H9 (cell line): ENCODE results near the gene HS1BP3. TPM values are rescaled to one million over a fixed set of nuclear protein-coding genes. Genes with fewer than 3 reads are reported as not detected.

Experiments
- DNase-seq: peaks from one replicate; pipeline ENCODE4 v3.0.0-alpha.2; 2017
- H2AFZ ChIP-seq: one replicate; pipeline ENCODE4 v1.6.1; 2013; ENCODE audit warnings: mild to moderate bottlenecking, low read length, control low read depth, moderate library complexity
- H2AK5ac ChIP-seq: 2 replicates; pipeline ENCODE4 v1.6.1; 2013; ENCODE audit warnings: low read length, control low read depth, mixed read lengths; ENCODE audit not compliant: insufficient read length
- H2BK120ac ChIP-seq: one replicate; pipeline ENCODE4 v1.6.1; 2013; ENCODE audit warnings: low read depth, mild to moderate bottlenecking, low read length, control low read depth, inconsistent platforms; ENCODE audit not compliant: poor library complexity, severe bottlenecking
- H2BK12ac ChIP-seq: 2 replicates; pipeline ENCODE4 v1.6.1; 2013; ENCODE audit warnings: low read length, control low read depth, mixed read lengths, low read depth; ENCODE audit not compliant: insufficient read length
- H2BK15ac ChIP-seq: 2 replicates; pipeline ENCODE4 v1.6.1; 2013; ENCODE audit warnings: low read depth, low read length, control low read depth
- H2BK20ac ChIP-seq: one replicate; pipeline ENCODE4 v1.6.1; 2013; ENCODE audit warnings: low read depth, mild to moderate bottlenecking, low read length, control low read depth, inconsistent platforms; ENCODE audit not compliant: poor library complexity, severe bottlenecking
- H2BK5ac ChIP-seq: 2 replicates; pipeline ENCODE4 v1.6.1; 2013; ENCODE audit warnings: low read length, control low read depth, mixed read lengths; ENCODE audit not compliant: insufficient read length
- H3K14ac ChIP-seq: 2 replicates; pipeline ENCODE4 v1.6.1; 2013; ENCODE audit warnings: low read length, control low read depth; ENCODE audit not compliant: insufficient read depth
- H3K18ac ChIP-seq: 2 replicates; pipeline ENCODE4 v1.6.1; 2013; ENCODE audit warnings: low read depth, mild to moderate bottlenecking, mixed read lengths, low read length, control low read depth; ENCODE audit not compliant: insufficient read length
- H3K23ac ChIP-seq: 2 replicates; pipeline ENCODE4 v1.6.1; 2013; ENCODE audit warnings: low read length, control low read depth, mixed read lengths, low read depth; ENCODE audit not compliant: insufficient read length
- H3K23me2 ChIP-seq: 2 replicates; pipeline ENCODE4 v1.6.1; 2013; ENCODE audit warnings: low read depth, mild to moderate bottlenecking, mixed read lengths, low read length, control low read depth; ENCODE audit not compliant: insufficient read length, poor library complexity, severe bottlenecking
- H3K27ac ChIP-seq: 2 replicates; pipeline ENCODE4 v1.5.1; 2013; ENCODE audit warnings: low read length, control low read depth, mixed read lengths, low read depth; ENCODE audit not compliant: insufficient read length
- H3K27me3 ChIP-seq: 2 replicates; pipeline ENCODE4 v1.6.1; 2013; ENCODE audit warnings: low read length, control low read depth, inconsistent platforms; ENCODE audit not compliant: insufficient read depth
- H3K4ac ChIP-seq: 2 replicates; pipeline ENCODE4 v1.6.1; 2013; ENCODE audit warnings: low read depth, mild to moderate bottlenecking, control low read depth, inconsistent platforms, low read length, moderate library complexity
- H3K4me1 ChIP-seq: 2 replicates; pipeline ENCODE4 v1.6.1; 2013; ENCODE audit warnings: low read length, control low read depth, inconsistent platforms; ENCODE audit not compliant: insufficient read depth
- H3K4me2 ChIP-seq: 2 replicates; pipeline ENCODE4 v1.6.1; 2013; ENCODE audit warnings: low read length, control low read depth, mixed read lengths; ENCODE audit not compliant: insufficient read length, insufficient read depth
- H3K56ac ChIP-seq: 2 replicates; pipeline ENCODE4 v1.6.1; 2013; ENCODE audit warnings: low read depth, mild to moderate bottlenecking, mixed read lengths, low read length, control low read depth; ENCODE audit not compliant: insufficient read length
- H3K79me1 ChIP-seq: 2 replicates; pipeline ENCODE4 v1.6.1; 2013; ENCODE audit warnings: low read depth, mild to moderate bottlenecking, moderate library complexity, low read length, control low read depth, inconsistent platforms; ENCODE audit not compliant: insufficient read depth, poor library complexity, severe bottlenecking
- H3K79me2 ChIP-seq: 2 replicates; pipeline ENCODE4 v1.6.1; 2013; ENCODE audit warnings: low read length, control low read depth, inconsistent platforms; ENCODE audit not compliant: insufficient read depth
- H3K9ac ChIP-seq: 2 replicates; pipeline ENCODE4 v1.6.1; 2013; ENCODE audit warnings: low read length, control low read depth, mixed read lengths; ENCODE audit not compliant: insufficient read length; ENCODE audit errors: extremely low read depth
- H3K9me3 ChIP-seq: one replicate; pipeline ENCODE4 v1.6.1; 2013; ENCODE audit warnings: low read depth, low read length, inconsistent platforms; ENCODE audit not compliant: control insufficient read depth
- H3T11ph ChIP-seq: one replicate; pipeline ENCODE4 v1.6.1; 2013; ENCODE audit warnings: mild to moderate bottlenecking, low read length, control low read depth, inconsistent platforms
- H4K20me1 ChIP-seq: one replicate; pipeline ENCODE4 v1.6.1; 2013; ENCODE audit not compliant: control insufficient read depth, insufficient read length, insufficient read depth
- H4K5ac ChIP-seq: 2 replicates; pipeline ENCODE4 v1.6.1; 2013; ENCODE audit warnings: low read depth, mild to moderate bottlenecking, mixed read lengths, low read length, control low read depth; ENCODE audit not compliant: insufficient read length
- H4K8ac ChIP-seq: replicated peaks from 2 replicates; pipeline ENCODE4 v1.6.1; 2013; ENCODE audit warnings: low read length, control low read depth, mixed read lengths, low read depth; ENCODE audit not compliant: insufficient read length
- H4K91ac ChIP-seq: 2 replicates; pipeline ENCODE4 v1.6.1; 2013; ENCODE audit warnings: low read depth, mild to moderate bottlenecking, moderate library complexity, mixed read lengths, low read length, control low read depth; ENCODE audit not compliant: insufficient read length
- H3K27ac Mint-ChIP-seq, 3 experiments: 2 replicates in 2 of 3; 3 replicates in 1 of 3; pipeline ENCODE4 v1.8.0; 2020 to 2021; ENCODE audit warnings: mixed read lengths in 3 of 3, mild to moderate bottlenecking in 1 of 3, moderate library complexity in 1 of 3
- H3K27me3 Mint-ChIP-seq: 2 replicates; pipeline ENCODE4 v1.8.0; 2021; ENCODE audit warnings: low read depth, mild to moderate bottlenecking, moderate library complexity, mixed read lengths
- H3K36me3 Mint-ChIP-seq, 3 experiments: 2 replicates in 2 of 3; 3 replicates in 1 of 3; pipeline ENCODE4 v1.8.0; 2020 to 2021; ENCODE audit warnings: low read depth in 3 of 3, mixed read lengths in 3 of 3; ENCODE audit not compliant: insufficient read depth in 1 of 3
- H3K4me1 Mint-ChIP-seq, 2 experiments: 2 replicates each; pipeline ENCODE4 v1.8.0; 2020; ENCODE audit warnings: mixed read lengths in 2 of 2
- H3K4me3 Mint-ChIP-seq, 2 experiments: 2 replicates in 1 of 2; 3 replicates in 1 of 2; pipeline ENCODE4 v1.8.0; 2020 to 2021; ENCODE audit warnings: mild to moderate bottlenecking in 2 of 2, mixed read lengths in 2 of 2, moderate library complexity in 1 of 2
- H3K9me3 Mint-ChIP-seq, 2 experiments: 2 replicates in 1 of 2; 3 replicates in 1 of 2; pipeline ENCODE4 v1.8.0; 2020; ENCODE audit warnings: mild to moderate bottlenecking in 2 of 2, mixed read lengths in 2 of 2, moderate library complexity in 1 of 2
- WGBS: extraction: QIAGEN DNeasy Blood & Tissue Kit; methylation state at CpG from one replicate; pipeline ENCODE4 v1.1.7; 2013; ENCODE audit warnings: missing lambda C conversion rate, low lambda C conversion rate, mixed read lengths; ENCODE audit not compliant: insufficient read length; ENCODE audit errors: extremely low coverage; 5-methylcytosine and 5-hydroxymethylcytosine counted together
- total RNA-seq: library from RNA; stranded (reverse); gene quantifications from 2 replicates; pipeline ENCODE4 v1.2.1, GENCODE V29; 2021
- TF ChIP-seq, protein P1 (sequence below): fragments of 200-600 bp; sonication (generic); conservative IDR thresholded peaks from 3 replicates; pipeline ENCODE4 v1.8.0; 2021; ENCODE audit warnings: antibody characterized with exemption, mild to moderate bottlenecking

Gene HS1BP3
- total RNA-seq, 1 experiment from 2014 or later, result 11.1 TPM

- no peak overlapping the region for H4K5ac ChIP-seq
- no peaks in the 10 kb centered on the region for H3K9me3 ChIP-seq
- H2BK120ac ChIP-seq, result no peak overlapping the region
- peaks cover 0 to 2% (median 0%) of the 10 kb centered on the region in 3 experiments; a peak in 1 of 7 replicates for H3K36me3 Mint-ChIP-seq
- WGBS, result no CpG with 5 or more reads among the region's 62 CpGs
- no peak overlapping the region for H3K4ac ChIP-seq
- no peak for DNase-seq
- H3K4me3 Mint-ChIP-seq, result no peak overlapping the region; a peak in 1 of 5 replicates
- no peak overlapping the region for H2AK5ac ChIP-seq
- no peak overlapping the region for H2BK20ac ChIP-seq
- H3K56ac ChIP-seq, result no peak overlapping the region
- H3K79me1 ChIP-seq, result no peaks in the 10 kb centered on the region
- no peak overlapping the region for H3K14ac ChIP-seq
- H4K20me1 ChIP-seq, result no peaks in the 10 kb centered on the region
- no peaks in the 10 kb centered on the region for H3K79me2 ChIP-seq
- H3T11ph ChIP-seq, result no peak overlapping the region
- H3K27ac Mint-ChIP-seq, result no peak overlapping the region
- H2BK12ac ChIP-seq, result no peak overlapping the region
- peak overlapping the region; percentile 41 for H3K4me2 ChIP-seq
- H3K9me3 Mint-ChIP-seq, result peaks cover 2% of the 10 kb centered on the region in 2 experiments; a peak in 2 of 5 replicates
- no peak overlapping the region for H3K27ac ChIP-seq
- TF ChIP-seq, protein P1, sequence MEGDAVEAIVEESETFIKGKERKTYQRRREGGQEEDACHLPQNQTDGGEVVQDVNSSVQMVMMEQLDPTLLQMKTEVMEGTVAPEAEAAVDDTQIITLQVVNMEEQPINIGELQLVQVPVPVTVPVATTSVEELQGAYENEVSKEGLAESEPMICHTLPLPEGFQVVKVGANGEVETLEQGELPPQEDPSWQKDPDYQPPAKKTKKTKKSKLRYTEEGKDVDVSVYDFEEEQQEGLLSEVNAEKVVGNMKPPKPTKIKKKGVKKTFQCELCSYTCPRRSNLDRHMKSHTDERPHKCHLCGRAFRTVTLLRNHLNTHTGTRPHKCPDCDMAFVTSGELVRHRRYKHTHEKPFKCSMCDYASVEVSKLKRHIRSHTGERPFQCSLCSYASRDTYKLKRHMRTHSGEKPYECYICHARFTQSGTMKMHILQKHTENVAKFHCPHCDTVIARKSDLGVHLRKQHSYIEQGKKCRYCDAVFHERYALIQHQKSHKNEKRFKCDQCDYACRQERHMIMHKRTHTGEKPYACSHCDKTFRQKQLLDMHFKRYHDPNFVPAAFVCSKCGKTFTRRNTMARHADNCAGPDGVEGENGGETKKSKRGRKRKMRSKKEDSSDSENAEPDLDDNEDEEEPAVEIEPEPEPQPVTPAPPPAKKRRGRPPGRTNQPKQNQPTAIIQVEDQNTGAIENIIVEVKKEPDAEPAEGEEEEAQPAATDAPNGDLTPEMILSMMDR, result no peak; the same call in 2 of the 3 replicates
- peaks cover 18% of the 10 kb centered on the region for H3K23me2 ChIP-seq
- H3K18ac ChIP-seq, result no peak overlapping the region
- no peak overlapping the region for H4K91ac ChIP-seq
- no peak overlapping the region for H2BK5ac ChIP-seq
- H2BK15ac ChIP-seq, result no peak overlapping the region
- no peak overlapping the region for H3K23ac ChIP-seq
- H2AFZ ChIP-seq, result no peak overlapping the region
- peaks cover 15 to 52% of the 10 kb centered on the region in 2 experiments for H3K4me1 Mint-ChIP-seq
- H3K27me3 Mint-ChIP-seq, result peaks cover 96% of the 10 kb centered on the region
- peaks cover 91% of the 10 kb centered on the region for H3K27me3 ChIP-seq
- no peak overlapping the region for H3K9ac ChIP-seq
- no peaks in the 10 kb centered on the region; the same call in 1 of the 2 replicates for H3K4me1 ChIP-seq
- H4K8ac ChIP-seq, result no peak overlapping the region
Observed at GRCh38 chr2:20667151-20667530, 16.2 kb upstream of the HS1BP3 start.
